Skin epidermis (tissue), 12 donors: ENCODE results near the gene SMC6.
A peak's percentile ranks its signal among the peaks of the same experiment; 100 is the strongest.

ENCODE experiments used
- H3K27ac ChIP-seq, 21 experiments: fragments of 200-600 bp; sonication (generic) in 11 of 21; one replicate each; pipeline ENCODE4 v1.5.0; 2020; ENCODE audit warnings: mild to moderate bottlenecking in 3 of 21, inconsistent platforms in 2 of 21, moderate library complexity in 2 of 21
- H3K4me3 ChIP-seq, 7 experiments: fragments of 200-600 bp; sonication (generic) in 2 of 7; one replicate each; pipeline ENCODE4 v1.5.0; 2020; ENCODE audit warnings: inconsistent platforms in 2 of 7, mild to moderate bottlenecking in 2 of 7, moderate library complexity in 1 of 7

The SMC6 gene

DNA sequence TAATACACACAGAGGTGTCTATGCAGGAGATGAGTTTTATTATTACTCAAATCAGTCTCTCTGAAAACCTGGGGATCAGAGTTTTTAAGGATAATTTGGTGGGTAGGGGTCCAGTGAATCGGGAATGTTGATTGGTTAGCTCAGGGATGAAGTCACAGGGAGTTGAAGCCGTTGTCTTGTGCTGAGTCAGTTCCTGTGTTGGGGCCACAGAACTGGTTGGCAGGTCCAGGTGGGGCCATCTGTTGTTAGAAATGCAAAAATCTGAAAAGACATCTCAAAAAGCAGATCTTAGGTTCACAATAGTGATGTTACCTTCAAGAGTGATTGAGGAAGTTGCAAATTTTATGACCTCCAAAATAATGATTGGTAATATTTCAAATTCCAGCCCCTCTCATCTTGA, 126.2 kb downstream of the SMC6 start:
- Histone ChIP-seq H3K27ac (peak overlapping the region in 1 of 21 experiments; percentile 11), H3K4me3 (no peak overlapping the region)

GRCh38 chr2:17626986-17627385, 126.6 kb downstream of the SMC6 start:
- H3K27ac ChIP-seq: peak overlapping the region in 2 of 21 experiments; percentile 11 to 30

DNA sequence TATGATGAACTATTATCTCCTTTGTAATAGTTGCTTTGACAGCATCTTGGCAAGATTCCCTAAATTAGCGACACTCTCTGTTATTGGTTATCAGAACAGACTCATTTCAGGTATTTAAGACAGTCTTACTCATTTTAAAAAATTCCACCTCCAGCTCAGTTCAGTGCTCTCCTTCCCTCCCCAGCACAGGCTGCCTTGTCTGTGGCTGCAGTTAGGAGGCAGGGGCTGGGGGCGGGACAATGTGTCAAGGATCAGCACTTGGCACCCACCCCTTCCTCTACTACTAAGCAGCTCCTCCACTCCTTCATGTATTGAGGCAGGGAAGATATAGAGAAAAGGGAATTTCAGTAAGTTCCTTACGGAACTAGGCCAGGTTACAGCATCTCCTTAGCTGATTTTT, 128.2 kb downstream of the SMC6 start:
- H3K4me3 ChIP-seq: no peak overlapping the region
- no peak overlapping the region for H3K27ac ChIP-seq

More at GRCh38 chr2:17626986-17627385, 126.6 kb downstream of the SMC6 start:
- H3K4me3 ChIP-seq: no peak overlapping the region

DNA sequence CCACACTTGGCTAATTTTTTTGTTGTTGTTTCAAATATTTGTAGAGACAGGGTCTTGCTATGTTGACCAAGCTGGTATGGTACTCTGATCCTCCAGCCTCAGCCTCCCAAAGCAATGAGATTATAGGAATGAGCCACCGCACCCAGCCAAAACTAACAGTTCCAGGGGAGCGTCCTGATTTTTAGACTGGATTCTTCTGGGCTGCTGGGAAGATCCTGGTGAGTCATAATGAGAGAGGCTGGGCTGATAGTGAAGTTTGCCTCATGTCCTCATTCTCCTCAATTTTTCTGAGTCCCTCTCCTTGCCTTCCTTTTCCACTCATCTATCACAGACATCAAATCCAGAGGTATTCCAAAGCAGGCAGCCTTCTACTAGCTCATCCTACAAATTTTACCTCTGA, 131.8 kb downstream of the SMC6 start:
- H3K4me3 ChIP-seq: no peak overlapping the region
- peak overlapping the region in 17 of 21 experiments; percentile 32 to 80 (median 65) for H3K27ac ChIP-seq

DNA sequence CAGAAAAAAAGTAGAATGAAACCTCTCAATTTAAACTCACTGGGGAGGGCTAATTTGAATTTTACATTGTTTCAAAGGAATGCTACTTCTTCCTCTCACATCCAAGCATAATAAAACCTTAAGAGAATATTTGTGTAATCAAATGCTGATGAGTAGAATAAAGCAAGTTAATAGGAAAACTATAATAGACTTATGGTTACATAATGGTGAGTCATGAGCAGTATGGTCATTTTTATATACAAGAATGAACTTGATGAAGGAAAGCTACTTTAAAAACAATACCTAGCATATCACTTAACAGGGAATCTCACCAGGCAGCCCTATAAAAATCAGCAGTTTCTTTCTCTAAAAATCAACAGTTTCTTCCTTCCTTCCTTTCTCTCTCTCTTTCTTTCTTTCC, 132.8 kb downstream of the SMC6 start:
- Histone ChIP-seq H3K4me3 (no peak overlapping the region), H3K27ac (peak overlapping the region in 18 of 21 experiments; percentile 4 to 80 (median 64))

DNA sequence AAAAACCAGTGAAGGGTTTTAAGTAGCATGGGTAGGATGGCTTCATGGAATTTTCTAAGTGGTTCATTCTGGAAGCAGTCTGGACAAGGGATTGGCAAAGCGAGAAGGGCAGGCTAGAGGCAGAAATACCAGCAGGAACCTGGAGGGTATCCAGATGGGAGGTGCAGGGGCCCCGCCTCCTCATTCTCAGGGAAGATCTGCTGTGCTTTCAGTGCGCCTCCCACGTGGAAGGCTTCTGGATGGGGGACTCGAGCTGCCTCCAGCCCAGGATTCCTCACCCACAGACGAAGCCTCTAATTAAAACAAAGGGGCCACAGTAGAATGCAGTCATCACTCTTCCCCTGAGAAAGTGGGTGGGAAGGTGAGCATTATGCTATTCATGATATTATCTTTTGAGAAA, 133.3 kb downstream of the SMC6 start:
- no peak overlapping the region for H3K4me3 ChIP-seq
- H3K27ac ChIP-seq: peak overlapping the region in 19 of 21 experiments; percentile 1 to 80 (median 60)

DNA sequence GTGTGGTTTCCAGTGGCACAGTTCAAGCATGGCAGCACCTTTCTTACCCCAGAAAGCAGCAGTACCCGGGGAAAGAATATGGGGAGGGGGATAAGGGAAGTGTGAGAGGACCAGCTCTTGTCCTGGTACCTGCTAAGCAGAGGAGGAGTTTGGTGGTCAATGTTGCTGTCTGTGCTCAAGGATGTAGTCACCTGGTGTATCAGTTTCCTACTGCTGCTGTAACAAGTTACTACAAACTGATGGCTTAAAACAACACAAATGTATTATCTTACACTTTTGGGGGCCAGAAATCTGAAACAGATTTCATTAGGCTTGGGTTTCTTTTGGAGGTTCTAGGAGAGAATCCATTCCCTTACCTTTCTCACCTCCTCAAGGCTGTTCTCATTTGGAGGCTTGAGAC, 135.7 kb downstream of the SMC6 start:
- no peak overlapping the region for H3K4me3 ChIP-seq
- H3K27ac ChIP-seq: peak overlapping the region in 2 of 21 experiments; percentile 18 to 57

- no peak overlapping the region for H3K4me3 ChIP-seq
These were observed 136.1 kb downstream of the SMC6 start for GRCh38 chr2:17617516-17617915.

GRCh38 chr2:17616405-17616804, 137.2 kb downstream of the SMC6 start:
- Histone ChIP-seq H3K4me3 (no peak overlapping the region), H3K27ac (peak overlapping the region in 15 of 21 experiments; percentile 2 to 72 (median 39))

More at GRCh38 chr2:17617516-17617915, 136.1 kb downstream of the SMC6 start:
- peak overlapping the region in 1 of 21 experiments; percentile 39 for H3K27ac ChIP-seq

DNA sequence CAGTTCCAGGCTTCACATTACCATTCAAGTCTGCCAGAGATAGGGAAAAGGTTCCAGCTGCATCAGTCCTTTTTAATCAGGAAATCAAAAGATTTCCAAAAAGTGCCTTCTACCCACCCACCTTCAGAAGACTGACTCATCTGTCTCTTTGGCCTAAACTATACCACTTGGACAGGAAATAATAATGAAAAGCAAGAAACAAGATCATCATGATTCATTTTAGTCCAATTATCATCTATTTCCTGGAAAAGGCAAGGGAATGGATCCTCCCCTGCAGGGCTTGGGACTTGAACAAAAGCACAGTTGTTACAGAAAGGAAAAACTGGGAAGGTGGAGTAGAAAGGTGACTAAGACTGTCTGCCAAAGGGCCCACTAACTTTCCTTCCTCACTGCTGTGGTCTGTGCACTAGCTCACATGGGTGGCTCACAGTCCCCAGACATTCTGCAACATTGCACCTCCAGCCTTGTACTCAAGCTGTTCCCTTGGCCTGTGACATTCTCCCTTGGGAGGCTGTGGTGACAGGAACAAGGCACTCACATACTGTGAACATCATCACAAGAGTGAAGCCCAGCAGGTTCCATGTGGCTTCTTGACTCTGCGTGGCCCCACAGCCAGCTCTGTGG, 137.8 kb downstream of the SMC6 start:
- H3K4me3 ChIP-seq: no peak overlapping the region
- peak overlapping the region in 17 of 21 experiments; percentile 2 to 72 (median 38) for H3K27ac ChIP-seq

- peak overlapping the region in 11 of 21 experiments; percentile 2 to 72 (median 26) for H3K27ac ChIP-seq
- no peak overlapping the region for H3K4me3 ChIP-seq
These were observed 138.5 kb downstream of the SMC6 start for GRCh38 chr2:17615147-17615546.

- H3K4me3 ChIP-seq: no peak overlapping the region
- H3K27ac ChIP-seq: peak overlapping the region in 10 of 21 experiments; percentile 0 to 59 (median 27)
These were observed 139.3 kb downstream of the SMC6 start for GRCh38 chr2:17614174-17614930.
